Upper lobe of right lung (tissue), 1 donor: Measurements from ENCODE around the gene ACSS1. TPM values are rescaled to one million over a fixed set of nuclear protein-coding genes. Genes with fewer than 3 reads are reported as not detected.
A peak's percentile ranks its signal among the peaks of the same experiment; 100 is the strongest.

Experiments
- ATAC-seq: fragments of 200-7000 bp; cut with Tn5 transposase; one replicate; pipeline ENCODE4 v1.9.1; 2020; ENCODE audit warnings: mild to moderate bottlenecking, moderate library complexity
- DNase-seq: peaks from one replicate; pipeline ENCODE4 v3.0.0-alpha.2; 2020
- H3K27ac ChIP-seq: fragments of 200-600 bp; one replicate; pipeline ENCODE4 v1.8.0; 2022
- H3K27me3 ChIP-seq: fragments of 200-600 bp; one replicate; pipeline ENCODE4 v1.8.0; 2022; ENCODE audit warnings: mild to moderate bottlenecking
- H3K36me3 ChIP-seq: fragments of 200-600 bp; one replicate; pipeline ENCODE4 v1.8.0; 2022
- H3K4me1 ChIP-seq: fragments of 200-600 bp; one replicate; pipeline ENCODE4 v1.8.0; 2022
- H3K4me3 ChIP-seq: fragments of 200-600 bp; one replicate; pipeline ENCODE4 v1.8.0; 2022; ENCODE audit warnings: mild to moderate bottlenecking
- H3K9me3 ChIP-seq: fragments of 200-600 bp; one replicate; pipeline ENCODE4 v1.8.0; 2022
- CTCF ChIP-seq: fragments of 200-600 bp; IDR thresholded peaks from one replicate; pipeline ENCODE4 v1.8.0; 2022; ENCODE audit warnings: antibody characterized with exemption
- intact Hi-C: fragments of 100-400 bp; cut with DNase I; formaldehyde crosslinking; loops from one replicate; pipeline ENCODE4 v1.11.0; 2022
- total RNA-seq: library from RNA; stranded (reverse); fragmentation: NEBNext Ultra II Directional; extraction: Animal tissue kit (Norgen Biotek cat#: 25700); gene quantifications from one replicate; pipeline ENCODE4 v1.2.1, GENCODE V29; 2021
- donor health status: DM: no; HTN: yes; CAD: no; lungs with severe emphysema.

The ACSS1 gene
- total RNA-seq, 1 donor from 2014 or later: 37.2 TPM

GRCh38 chr20:24965065-24965919, 92.6 kb downstream of the ACSS1 start:
- Histone ChIP-seq H3K9me3 (no peaks in the 10 kb centered on the region), H3K27me3 (no peaks in the 10 kb centered on the region), H3K27ac (no peak overlapping the region), H3K4me1 (no peaks in the 10 kb centered on the region), H3K36me3 (peaks cover 91% of the 10 kb centered on the region), H3K4me3 (no peak overlapping the region)
- no peak for TF ChIP-seq CTCF
- intact Hi-C loops: no loop called here
- ATAC-seq (peak; percentile 38), DNase-seq (peak; percentile 54)

- H3K27ac ChIP-seq: no peak overlapping the region
- peaks cover 91% of the 10 kb centered on the region for H3K36me3 ChIP-seq
- no peak for TF ChIP-seq CTCF
- ATAC-seq: no peak
- intact Hi-C loops: no loop called here
- no peaks in the 10 kb centered on the region for H3K27me3 ChIP-seq
- no peaks in the 10 kb centered on the region for H3K4me1 ChIP-seq
- H3K4me3 ChIP-seq: no peak overlapping the region
- no peak for DNase-seq
- H3K9me3 ChIP-seq: no peaks in the 10 kb centered on the region
These were observed 93.5 kb downstream of the ACSS1 start for GRCh38 chr20:24964506-24964840.

- H3K4me1 ChIP-seq: no peaks in the 10 kb centered on the region
- intact Hi-C loops: no loop called here
- peaks cover 91% of the 10 kb centered on the region for H3K36me3 ChIP-seq
- H3K4me3 ChIP-seq: no peak overlapping the region
- no peak for TF ChIP-seq CTCF
- no peak for ATAC-seq
- peak; percentile 39 for DNase-seq
- no peaks in the 10 kb centered on the region for H3K9me3 ChIP-seq
- H3K27me3 ChIP-seq: no peaks in the 10 kb centered on the region
- H3K27ac ChIP-seq: no peak overlapping the region
These were observed 94.0 kb downstream of the ACSS1 start for GRCh38 chr20:24963672-24964505.

- ATAC-seq (no peak), DNase-seq (no peak)
- H3K4me1 ChIP-seq: no peaks in the 10 kb centered on the region
- H3K36me3 ChIP-seq: peaks cover 88% of the 10 kb centered on the region
- H3K27me3 ChIP-seq: no peaks in the 10 kb centered on the region
- H3K27ac ChIP-seq: no peak overlapping the region
- no peak overlapping the region for H3K4me3 ChIP-seq
- intact Hi-C loops: no loop called here
- no peaks in the 10 kb centered on the region for H3K9me3 ChIP-seq
- TF ChIP-seq CTCF: no peak
These were observed 95.4 kb downstream of the ACSS1 start for GRCh38 chr20:24962510-24962909.

- H3K4me1 ChIP-seq: no peaks in the 10 kb centered on the region
- ATAC-seq: no peak
- H3K4me3 ChIP-seq: no peak overlapping the region
- intact Hi-C loops: no loop called here
- no peaks in the 10 kb centered on the region for H3K9me3 ChIP-seq
- no peak overlapping the region for H3K27ac ChIP-seq
- H3K36me3 ChIP-seq: peaks cover 89% of the 10 kb centered on the region
- no peak for TF ChIP-seq CTCF
- no peaks in the 10 kb centered on the region for H3K27me3 ChIP-seq
- DNase-seq: no peak
These were observed 95.8 kb downstream of the ACSS1 start for GRCh38 chr20:24962182-24962492.
